GOT3 (cell line): Measurements from ENCODE around the gene ATG9A.
A peak's percentile ranks its signal among the peaks of the same experiment; 100 is the strongest.
"Not testable (repeated sequence)": the region's sequence is repeated elsewhere in the genome, so short reads cannot be mapped to it uniquely, and the experiment has no call there.

Experiments
- DNase-seq: peaks from one replicate; lab custom pipeline; 2025; ENCODE audit warnings: mixed read lengths; lab: John Stamatoyannopoulos, UW

The ATG9A gene, protein sequence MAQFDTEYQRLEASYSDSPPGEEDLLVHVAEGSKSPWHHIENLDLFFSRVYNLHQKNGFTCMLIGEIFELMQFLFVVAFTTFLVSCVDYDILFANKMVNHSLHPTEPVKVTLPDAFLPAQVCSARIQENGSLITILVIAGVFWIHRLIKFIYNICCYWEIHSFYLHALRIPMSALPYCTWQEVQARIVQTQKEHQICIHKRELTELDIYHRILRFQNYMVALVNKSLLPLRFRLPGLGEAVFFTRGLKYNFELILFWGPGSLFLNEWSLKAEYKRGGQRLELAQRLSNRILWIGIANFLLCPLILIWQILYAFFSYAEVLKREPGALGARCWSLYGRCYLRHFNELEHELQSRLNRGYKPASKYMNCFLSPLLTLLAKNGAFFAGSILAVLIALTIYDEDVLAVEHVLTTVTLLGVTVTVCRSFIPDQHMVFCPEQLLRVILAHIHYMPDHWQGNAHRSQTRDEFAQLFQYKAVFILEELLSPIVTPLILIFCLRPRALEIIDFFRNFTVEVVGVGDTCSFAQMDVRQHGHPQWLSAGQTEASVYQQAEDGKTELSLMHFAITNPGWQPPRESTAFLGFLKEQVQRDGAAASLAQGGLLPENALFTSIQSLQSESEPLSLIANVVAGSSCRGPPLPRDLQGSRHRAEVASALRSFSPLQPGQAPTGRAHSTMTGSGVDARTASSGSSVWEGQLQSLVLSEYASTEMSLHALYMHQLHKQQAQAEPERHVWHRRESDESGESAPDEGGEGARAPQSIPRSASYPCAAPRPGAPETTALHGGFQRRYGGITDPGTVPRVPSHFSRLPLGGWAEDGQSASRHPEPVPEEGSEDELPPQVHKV

DNA sequence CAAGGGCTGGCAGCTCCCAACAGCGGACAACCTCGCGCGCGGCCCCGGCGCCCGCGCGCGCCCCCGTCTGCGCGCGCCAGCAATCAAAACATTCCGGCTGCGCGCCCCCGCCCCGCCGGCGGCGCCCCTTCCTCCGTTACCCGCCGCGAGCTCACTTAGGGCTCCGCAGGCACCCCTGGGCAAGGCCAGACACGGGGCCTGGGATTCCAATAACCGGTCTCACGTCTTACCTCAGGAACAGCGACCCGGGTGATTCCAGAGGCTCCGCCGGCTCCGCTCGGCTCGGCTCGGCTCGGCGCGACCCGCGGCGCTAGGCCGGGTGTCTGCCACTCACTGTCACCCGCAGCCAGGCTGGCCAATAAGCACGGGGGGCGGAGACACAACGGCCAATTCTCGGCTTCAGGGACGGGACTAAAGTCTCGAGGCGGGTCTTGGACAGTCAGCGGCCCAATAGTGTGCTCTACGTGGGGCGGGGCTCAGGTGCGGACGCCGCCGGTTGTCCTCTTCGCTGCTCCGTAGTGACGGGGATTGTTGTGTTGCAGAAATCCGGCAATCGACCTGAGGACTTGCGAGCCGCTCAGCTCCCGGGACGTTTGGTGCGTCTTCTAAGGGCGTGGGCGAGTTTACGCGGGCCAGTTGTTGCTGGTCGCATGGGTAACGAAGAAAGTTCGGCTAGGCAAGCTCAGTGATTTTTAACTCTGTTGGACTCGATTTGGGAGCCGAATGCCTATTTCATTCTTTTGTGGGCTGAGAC lies at the start of gene ATG9A, which contains the start of gene ANKZF1:
TSS of gene ATG9A (minus strand) at position 332 of the 754 bp plus-strand sequence. CDS start 1,612 bp downstream, outside the sequence.
TSS of gene ANKZF1 (plus strand) at position 502 of the 754 bp plus-strand sequence. CDS start 452 bp downstream, outside the sequence.
- DNase-seq: peak; percentile 89

DNA sequence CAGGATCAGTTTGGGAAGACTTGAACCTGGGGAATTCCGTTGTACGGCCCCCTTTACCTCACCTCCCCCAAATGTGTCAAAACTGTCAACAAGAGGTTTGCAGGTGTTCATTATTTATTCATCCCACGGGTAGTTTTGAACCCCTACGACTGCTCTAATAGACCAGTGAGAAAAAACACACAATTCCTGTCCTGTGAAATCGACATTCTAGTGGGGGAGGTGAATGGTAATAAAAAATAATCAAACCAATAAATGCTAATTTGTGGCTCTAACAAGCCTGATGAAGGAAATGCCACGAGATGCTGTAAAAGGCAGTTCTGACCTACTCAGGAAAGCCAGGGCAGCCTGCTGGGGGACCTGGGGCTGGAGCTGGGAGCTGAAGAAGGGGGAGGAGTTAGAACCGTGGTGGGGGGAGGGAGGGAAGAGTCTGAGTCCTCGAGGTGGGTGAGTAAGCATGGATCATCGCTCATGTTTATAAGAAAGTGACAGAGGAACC lies 49.3 kb upstream of the ATG9A start:
- DNase-seq: no peak

DNA sequence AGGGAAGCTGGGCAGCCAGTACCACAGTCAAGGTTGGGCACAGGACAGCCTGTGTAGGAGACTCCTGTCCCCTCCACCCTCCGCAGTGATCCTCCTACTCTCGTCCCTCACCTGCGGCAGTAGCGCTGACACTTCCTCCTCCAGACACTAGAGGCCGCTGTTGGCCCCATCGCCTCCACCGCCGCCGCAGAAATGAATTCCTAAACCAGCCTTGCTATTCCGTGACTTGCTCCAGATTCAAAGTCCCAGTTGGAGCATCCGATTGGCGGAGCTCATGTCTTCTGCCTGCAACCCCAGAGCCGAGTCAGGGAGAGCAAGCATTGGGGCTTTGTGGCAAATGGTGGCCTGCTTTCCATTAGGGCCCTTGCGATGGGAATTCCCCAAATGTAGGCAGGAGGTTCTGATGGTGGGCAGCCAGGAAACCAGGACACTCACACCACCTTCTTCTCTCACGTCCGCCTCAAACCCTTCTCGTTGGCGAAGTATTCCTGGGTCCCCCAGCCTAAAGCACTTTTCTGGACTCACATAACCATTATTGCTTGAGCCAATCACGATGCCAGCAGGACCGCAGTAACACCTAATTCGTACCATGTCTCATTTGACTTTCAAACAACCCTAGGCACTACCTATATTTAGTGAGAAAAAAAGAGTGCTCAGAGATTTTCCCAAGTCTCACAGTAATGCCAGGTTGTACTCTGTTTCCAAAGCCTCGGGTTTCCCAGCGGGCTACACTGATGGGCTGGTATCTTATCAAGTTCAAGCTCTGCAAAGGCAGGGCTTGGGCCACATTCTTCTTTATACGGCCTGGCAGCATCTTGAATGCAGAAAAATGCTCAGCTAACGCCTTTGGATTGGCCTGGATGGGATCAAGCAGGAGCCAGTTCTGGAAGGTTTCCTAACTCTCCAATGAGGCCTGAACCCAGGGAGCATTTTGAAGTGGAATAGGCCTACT lies 48.5 kb upstream of the ATG9A start:
- DNase-seq: peak; percentile 50

DNA sequence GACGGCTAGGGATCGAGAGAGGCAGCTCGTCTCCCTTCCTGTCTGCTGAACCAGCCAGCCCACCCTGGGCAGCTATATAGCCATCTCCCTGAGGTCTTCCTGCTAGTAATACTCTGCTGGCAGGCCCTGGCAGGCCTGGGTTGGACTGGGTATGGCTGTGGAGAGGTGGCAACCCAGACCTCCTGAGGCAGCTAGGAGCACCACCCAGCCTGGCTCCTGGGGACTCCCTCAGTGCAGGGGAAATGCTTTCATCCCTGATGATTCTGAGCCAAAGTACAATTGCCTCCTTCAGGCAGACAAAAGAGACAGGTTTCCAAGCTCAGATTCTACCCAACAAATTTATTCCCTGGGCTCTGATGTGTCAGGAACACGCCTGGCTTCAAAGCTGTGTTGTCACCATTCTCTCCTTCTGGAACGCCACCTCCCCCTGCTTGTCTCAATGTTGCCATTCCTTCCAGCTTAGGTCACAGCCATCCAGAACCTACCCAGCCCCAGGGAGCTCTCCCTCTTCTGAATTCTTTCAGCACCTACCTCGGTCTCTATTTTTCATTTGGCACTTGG lies 45.0 kb upstream of the ATG9A start:
- DNase-seq: no peak

GRCh38 chr2:219273937-219274336 lies 44.5 kb upstream of the ATG9A start:
- DNase-seq: no peak

DNA sequence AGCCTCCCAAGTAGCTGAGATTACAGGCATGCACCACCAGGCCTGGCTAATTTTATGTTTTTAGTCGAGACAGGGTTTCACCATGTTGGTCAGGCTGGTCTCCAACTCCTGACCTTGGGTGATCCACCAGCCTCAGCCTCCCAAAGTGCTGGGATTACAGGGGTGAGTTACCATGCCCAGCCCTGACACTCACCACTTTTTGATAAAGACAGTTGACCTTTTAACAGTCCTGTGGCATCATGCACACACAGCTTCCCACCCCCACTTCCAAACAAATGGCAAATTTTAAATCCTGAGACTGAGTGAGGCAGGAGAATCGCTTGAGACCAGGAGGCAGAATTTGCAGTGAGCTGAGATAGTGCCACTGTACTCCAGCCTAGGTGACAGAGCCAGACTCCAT lies 43.6 kb upstream of the ATG9A start:
- no peak for DNase-seq

- no peak for DNase-seq
These were observed 42.9 kb upstream of the ATG9A start for GRCh38 chr2:219272356-219272755.

GRCh38 chr2:219271021-219271420 lies 41.6 kb upstream of the ATG9A start:
- no peak for DNase-seq

- no peak for DNase-seq
These were observed 40.6 kb upstream of the ATG9A start for GRCh38 chr2:219270055-219270372.

DNA sequence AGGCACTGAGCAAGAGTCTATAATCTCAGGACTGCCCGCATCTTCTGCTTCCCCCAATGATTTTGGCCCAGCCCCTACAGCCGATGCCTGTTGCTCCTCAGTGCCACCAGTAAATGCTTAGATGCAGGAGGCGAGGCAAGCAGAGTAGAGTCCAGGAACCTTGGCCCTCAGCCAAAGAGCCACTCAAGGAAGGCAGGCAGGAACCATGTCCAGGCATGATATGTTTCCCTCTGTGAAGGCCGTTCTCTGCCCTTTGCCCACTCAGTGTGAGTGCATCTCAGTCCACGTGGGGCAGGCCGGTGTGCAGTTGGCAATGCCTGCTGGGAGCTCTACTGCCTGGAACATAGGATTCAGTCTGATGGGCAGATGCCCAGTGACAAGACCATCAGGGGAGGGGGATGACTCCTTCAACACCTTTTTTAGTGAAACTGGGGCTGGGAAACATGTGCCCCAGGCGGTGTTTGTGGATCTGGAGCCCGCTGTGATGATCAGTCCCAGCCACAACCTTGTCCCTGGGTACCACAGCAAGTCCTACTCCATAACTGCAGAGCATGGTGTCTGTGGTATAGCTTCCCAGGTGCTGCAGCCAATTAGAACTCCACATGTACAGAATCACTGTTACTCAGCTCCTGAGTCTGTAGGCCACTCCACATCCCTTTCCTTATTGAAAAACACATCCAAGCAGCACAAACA lies 40.1 kb upstream of the ATG9A start:
- DNase-seq: no peak

DNA sequence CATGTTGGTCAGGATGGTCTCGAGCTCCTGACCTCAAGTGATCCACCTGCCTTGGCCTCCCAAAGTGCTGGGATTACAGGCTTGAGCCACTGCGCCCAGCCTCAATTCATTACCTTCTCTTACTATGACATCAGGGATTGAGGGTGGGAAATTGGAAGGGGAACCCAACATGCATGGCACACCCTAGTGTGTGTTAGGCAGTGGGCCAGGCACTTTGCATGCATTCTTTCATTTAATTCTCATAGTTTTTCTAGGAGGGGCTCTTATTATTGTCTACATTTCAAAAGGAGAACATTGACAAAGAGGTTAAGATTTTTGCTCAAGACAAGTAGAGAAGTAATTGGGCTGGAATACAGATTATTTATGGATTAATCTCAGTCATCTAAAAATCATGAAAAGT lies 38.9 kb upstream of the ATG9A start:
- no peak for DNase-seq

DNA sequence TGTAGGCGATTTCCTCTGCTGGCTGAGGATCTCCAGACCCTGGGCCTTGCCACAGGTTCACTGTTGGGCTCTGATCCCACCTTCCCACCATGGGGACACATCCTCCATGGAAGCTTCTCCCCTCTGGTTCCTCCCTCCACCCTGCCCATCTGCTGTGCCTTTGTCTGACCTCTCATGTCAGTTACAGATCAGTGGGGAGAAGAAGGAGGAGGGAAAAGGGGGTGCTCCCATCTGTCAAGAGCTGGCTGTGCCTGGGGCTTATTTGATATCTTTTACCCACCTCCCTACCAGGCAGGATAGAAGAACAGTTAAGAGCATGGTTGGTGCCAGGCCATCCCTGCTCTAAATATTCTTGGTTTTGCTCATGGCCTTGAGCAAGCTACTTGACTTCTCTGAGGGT lies 37.5 kb upstream of the ATG9A start:
- no peak for DNase-seq

GRCh38 chr2:219266232-219266631 lies 36.8 kb upstream of the ATG9A start:
- no peak for DNase-seq

DNA sequence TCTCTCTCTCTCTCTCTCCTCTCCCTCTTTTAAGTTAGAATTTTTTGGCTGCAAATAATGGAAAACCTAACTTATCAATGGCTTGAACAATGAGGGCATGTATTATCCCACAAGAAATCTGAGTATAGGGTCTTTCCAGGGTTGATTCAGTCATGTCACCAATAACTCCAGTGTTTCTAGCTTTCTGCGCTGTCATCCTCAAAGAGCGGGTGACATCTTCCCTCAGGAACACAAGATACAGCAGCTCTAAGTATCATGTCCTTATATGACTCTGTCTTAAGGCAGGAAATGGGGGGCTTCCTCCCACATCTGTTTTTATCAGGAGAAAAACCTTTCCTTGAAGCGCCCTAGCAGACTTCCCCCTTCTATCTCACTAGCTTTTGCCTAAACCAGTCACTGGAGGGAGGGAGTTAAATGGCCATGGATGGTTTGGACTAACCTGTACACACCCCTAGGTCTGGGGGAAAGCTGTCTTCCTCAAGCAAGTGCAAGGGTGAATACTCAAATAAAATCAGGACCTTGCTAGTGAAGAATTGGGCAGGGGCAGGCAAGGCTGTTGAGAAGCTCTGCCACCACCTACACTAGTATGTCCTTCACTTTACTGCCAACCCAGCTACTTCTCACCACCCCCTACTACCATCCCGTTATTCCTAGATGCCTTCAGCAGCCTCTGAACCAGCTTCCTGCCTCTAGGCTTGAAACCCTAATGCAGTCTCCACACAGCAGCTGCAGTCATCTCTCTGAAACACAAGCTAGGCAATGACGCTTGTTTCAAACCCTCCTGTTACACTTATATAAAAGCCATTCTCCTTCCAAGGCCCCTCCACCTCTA lies 31.8 kb upstream of the ATG9A start:
- no peak for DNase-seq

- DNase-seq: not testable (repeated sequence)
These were observed 29.5 kb upstream of the ATG9A start for GRCh38 chr2:219258942-219259341.

- no peak for DNase-seq
These were observed 25.3 kb upstream of the ATG9A start for GRCh38 chr2:219254590-219255201.

- DNase-seq: no peak
These were observed 24.5 kb upstream of the ATG9A start, which contains the start of gene TUBA4A for GRCh38 chr2:219253753-219254589. TUBA4A (minus strand) TSS chr2:219253918; CDS start chr2:219253858, 60 bp downstream.
